Measurements from ENCODE around the gene ATXN10.

Gene ATXN10

GRCh38 chr22:45860201-45860600 lies 188.6 kb downstream of the ATXN10 start:
- DNase-seq (ENCODE audit: low spot score) = no peak

GRCh38 chr22:45861259-45861658 lies 189.6 kb downstream of the ATXN10 start:
- DNase-seq (ENCODE audit: low spot score) = no peak

- DNase-seq (ENCODE audit: low spot score) = peak; percentile 88
These were observed 192.5 kb downstream of the ATXN10 start for GRCh38 chr22:45863981-45864751.

GRCh38 chr22:45864959-45865476 lies 193.4 kb downstream of the ATXN10 start:
- DNase-seq (ENCODE audit: low spot score) = no peak

- peak; percentile 45 for DNase-seq (ENCODE audit: low spot score)
These were observed 194.0 kb downstream of the ATXN10 start for GRCh38 chr22:45865561-45866125.

GRCh38 chr22:45866126-45866645 lies 194.6 kb downstream of the ATXN10 start:
- no peak for DNase-seq (ENCODE audit: low spot score)

- no peak for DNase-seq (ENCODE audit: low spot score)
These were observed 195.0 kb downstream of the ATXN10 start for GRCh38 chr22:45866646-45867117.

- DNase-seq (ENCODE audit: low spot score) = peak; percentile 75
These were observed 195.7 kb downstream of the ATXN10 start for GRCh38 chr22:45867118-45867905.

GRCh38 chr22:45867906-45868555 lies 196.4 kb downstream of the ATXN10 start:
- peak; percentile 46 for DNase-seq (ENCODE audit: low spot score)

GRCh38 chr22:45868571-45869339 lies 197.1 kb downstream of the ATXN10 start:
- DNase-seq (ENCODE audit: low spot score) = peak; percentile 66

- peak; percentile 57 for DNase-seq (ENCODE audit: low spot score)
These were observed 197.8 kb downstream of the ATXN10 start for GRCh38 chr22:45869340-45869847.

GRCh38 chr22:45870011-45870410 lies 198.4 kb downstream of the ATXN10 start:
- no peak for DNase-seq (ENCODE audit: low spot score)

GRCh38 chr22:45871721-45872120 lies 200.1 kb downstream of the ATXN10 start:
- DNase-seq (ENCODE audit: low spot score) = no peak

GRCh38 chr22:45872659-45873263 lies 201.1 kb downstream of the ATXN10 start:
- no peak for DNase-seq (ENCODE audit: low spot score)

- DNase-seq (ENCODE audit: low spot score) = peak; percentile 50
These were observed 204.8 kb downstream of the ATXN10 start for GRCh38 chr22:45876136-45877035.

- DNase-seq (ENCODE audit: low spot score) = no peak
These were observed 205.4 kb downstream of the ATXN10 start for GRCh38 chr22:45877036-45877380.

GRCh38 chr22:45877651-45878050 lies 206.0 kb downstream of the ATXN10 start:
- DNase-seq (ENCODE audit: low spot score) = no peak

GRCh38 chr22:45878051-45878781 lies 206.6 kb downstream of the ATXN10 start:
- DNase-seq (ENCODE audit: low spot score) = peak; percentile 56
